ENCODE results near the gene HIBADH.

DNA sequence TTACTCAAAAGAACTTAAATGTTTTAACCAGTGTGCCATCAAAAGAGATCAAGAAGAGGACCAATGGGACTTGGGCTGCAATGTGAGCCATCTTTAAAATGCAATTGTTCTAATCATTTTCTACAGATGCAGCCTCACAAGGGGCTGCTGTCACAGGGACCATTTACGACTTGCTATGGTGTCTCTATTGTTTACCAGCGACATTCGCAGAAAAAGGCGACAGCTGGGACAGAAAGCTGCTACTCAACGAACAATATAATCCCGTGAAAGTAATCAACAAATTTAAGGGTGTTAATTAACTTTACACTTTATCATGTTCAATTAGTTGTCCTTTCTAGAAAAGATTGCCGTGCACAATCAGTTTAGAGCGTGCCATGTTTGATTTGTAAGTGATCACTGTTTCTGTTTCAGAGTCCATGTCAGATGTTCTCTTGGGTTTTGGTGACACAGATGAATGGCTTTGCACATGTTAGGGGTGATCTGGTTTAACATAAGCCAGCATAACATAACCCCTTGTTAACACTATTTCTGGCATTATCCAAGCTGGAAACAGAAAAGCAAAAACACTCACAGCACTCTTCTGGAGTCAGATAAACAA lies 110.8 kb downstream of the HIBADH start:
- no peak for TF ChIP-seq EZH2phosphoT487 (IDR thresholded peaks at IDR 0.05; ENCODE audit: borderline replicate concordance)
- TF ChIP-seq, protein P1, sequence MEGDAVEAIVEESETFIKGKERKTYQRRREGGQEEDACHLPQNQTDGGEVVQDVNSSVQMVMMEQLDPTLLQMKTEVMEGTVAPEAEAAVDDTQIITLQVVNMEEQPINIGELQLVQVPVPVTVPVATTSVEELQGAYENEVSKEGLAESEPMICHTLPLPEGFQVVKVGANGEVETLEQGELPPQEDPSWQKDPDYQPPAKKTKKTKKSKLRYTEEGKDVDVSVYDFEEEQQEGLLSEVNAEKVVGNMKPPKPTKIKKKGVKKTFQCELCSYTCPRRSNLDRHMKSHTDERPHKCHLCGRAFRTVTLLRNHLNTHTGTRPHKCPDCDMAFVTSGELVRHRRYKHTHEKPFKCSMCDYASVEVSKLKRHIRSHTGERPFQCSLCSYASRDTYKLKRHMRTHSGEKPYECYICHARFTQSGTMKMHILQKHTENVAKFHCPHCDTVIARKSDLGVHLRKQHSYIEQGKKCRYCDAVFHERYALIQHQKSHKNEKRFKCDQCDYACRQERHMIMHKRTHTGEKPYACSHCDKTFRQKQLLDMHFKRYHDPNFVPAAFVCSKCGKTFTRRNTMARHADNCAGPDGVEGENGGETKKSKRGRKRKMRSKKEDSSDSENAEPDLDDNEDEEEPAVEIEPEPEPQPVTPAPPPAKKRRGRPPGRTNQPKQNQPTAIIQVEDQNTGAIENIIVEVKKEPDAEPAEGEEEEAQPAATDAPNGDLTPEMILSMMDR (conservative IDR thresholded peaks at IDR 0.05; ENCODE audit: low read length): no peak

All from Loucy (cell line).